ENCODE data around the gene ZBTB7A.
"Not testable (repeated sequence)": the region's sequence is repeated elsewhere in the genome, so short reads cannot be mapped to it uniquely, and the experiment has no call there.

The ZBTB7A gene

GRCh38 chr19:4018775-4019504 is 47.8 kb downstream of the ZBTB7A start:
- FAIRE-seq = no peak
- DNase-seq (ENCODE audit: low spot score) = no peak

GRCh38 chr19:4018140-4018613 is 48.5 kb downstream of the ZBTB7A start:
- no peak for FAIRE-seq
- no peak for DNase-seq (ENCODE audit: low spot score)

GRCh38 chr19:4016903-4017638 is 49.6 kb downstream of the ZBTB7A start:
- DNase-seq (ENCODE audit: low spot score) (no peak), FAIRE-seq (no peak)

- DNase-seq (ENCODE audit: low spot score) (no peak), FAIRE-seq (no peak)
Observed at GRCh38 chr19:4016486-4016885, 50.2 kb downstream of the ZBTB7A start.

GRCh38 chr19:4015705-4016402 is 50.8 kb downstream of the ZBTB7A start:
- no peak for DNase-seq (ENCODE audit: low spot score)
- FAIRE-seq = no peak

- FAIRE-seq = no peak
- DNase-seq (ENCODE audit: low spot score) = no peak
Observed at GRCh38 chr19:4014541-4015491, 51.9 kb downstream of the ZBTB7A start.

- DNase-seq (ENCODE audit: low spot score) (no peak), FAIRE-seq (no peak)
Observed at GRCh38 chr19:4013886-4014540, 52.7 kb downstream of the ZBTB7A start.

GRCh38 chr19:4012975-4013634 is 53.6 kb downstream of the ZBTB7A start:
- FAIRE-seq (no peak), DNase-seq (ENCODE audit: low spot score) (no peak)

GRCh38 chr19:4012092-4012974 is 54.4 kb downstream of the ZBTB7A start:
- DNase-seq (ENCODE audit: low spot score) (no peak), FAIRE-seq (no peak)

- not testable (repeated sequence) for FAIRE-seq
Observed at GRCh38 chr19:4011430-4011829, 55.3 kb downstream of the ZBTB7A start.

GRCh38 chr19:4010808-4011110 is 55.9 kb downstream of the ZBTB7A start:
- FAIRE-seq (no peak), DNase-seq (ENCODE audit: low spot score) (no peak)

More at GRCh38 chr19:4011430-4011829, 55.3 kb downstream of the ZBTB7A start:
- not testable (repeated sequence) for DNase-seq (ENCODE audit: low spot score)

GRCh38 chr19:4009990-4010807 is 56.5 kb downstream of the ZBTB7A start:
- no peak for DNase-seq (ENCODE audit: low spot score)
- no peak for FAIRE-seq

GRCh38 chr19:4007836-4008539 is 58.7 kb downstream of the ZBTB7A start:
- FAIRE-seq = no peak
- peak; percentile 19 for DNase-seq (ENCODE audit: low spot score)

- FAIRE-seq = peak; percentile 13
- DNase-seq (ENCODE audit: low spot score) = peak; percentile 97
Observed at GRCh38 chr19:4007021-4007835, 59.5 kb downstream of the ZBTB7A start, which contains the start of gene PIAS4. Gene PIAS4, plus strand, starts transcription at chr19:4007736. Its CDS starts 25 bp downstream, at chr19:4007761.

- not testable (repeated sequence) for DNase-seq (ENCODE audit: low spot score); FAIRE-seq
Observed at GRCh38 chr19:4005436-4005835, 61.3 kb downstream of the ZBTB7A start.

- FAIRE-seq; DNase-seq (ENCODE audit: low spot score): not testable (repeated sequence)
Observed at GRCh38 chr19:4000798-4001197, 65.9 kb downstream of the ZBTB7A start.

All from urothelium cell line (cell line).